CD4-positive, alpha-beta T cell (primary cell): ENCODE data around the gene PADI4. TPM values are rescaled to one million over a fixed set of nuclear protein-coding genes. Genes with fewer than 3 reads are reported as not detected.

Source experiments
- ATAC-seq: fragments of 200-7000 bp; cut with Tn5 transposase; one replicate; pipeline ENCODE4 v1.10.0; 2022; ENCODE audit warnings: mild to moderate bottlenecking; ENCODE audit not compliant: poor library complexity
- CTCF ChIA-PET: fragments of 350-600 bp; sonication (Branson Sonifier 250); formaldehyde crosslinking; loops from one replicate; lab custom pipeline; 2021; ENCODE audit warnings: antibody characterized with exemption, inconsistent platforms; lab: Charles Lee
- POLR2A ChIA-PET: fragments of 350-600 bp; sonication (Branson Sonifier 250); formaldehyde crosslinking; loops from one replicate; lab custom pipeline; 2021; ENCODE audit warnings: antibody characterized with exemption, inconsistent platforms; lab: Charles Lee
- DNase-seq, 14 experiments: peaks; one replicate each; pipeline ENCODE4 v3.0.0-alpha.2; 2013 to 2020; ENCODE audit warnings: mixed read lengths in 2 of 14
- H3K27ac ChIP-seq, 2 donors: one replicate each; pipeline versions ENCODE4 v1.5.1 to v1.7.0; 2013; ENCODE audit warnings: low read length in 2 of 2, low read depth in 1 of 2, mild to moderate bottlenecking in 1 of 2
- H3K27me3 ChIP-seq, 2 experiments: 1 replicate in 1 of 2; 2 replicates in 1 of 2; pipeline versions ENCODE4 v1.6.1 to v1.7.0; 2013; ENCODE audit warnings: low read length in 2 of 2, control low read depth in 1 of 2, mild to moderate bottlenecking in 1 of 2, moderate library complexity in 1 of 2; ENCODE audit not compliant: insufficient read depth in 2 of 2, control insufficient read depth in 1 of 2
- H3K36me3 ChIP-seq: one replicate; pipeline ENCODE4 v1.6.1; 2013; ENCODE audit warnings: low read length, control low read depth; ENCODE audit not compliant: insufficient read depth
- H3K4me1 ChIP-seq: one replicate; pipeline ENCODE4 v1.6.1; 2013; ENCODE audit warnings: low read length, control low read depth; ENCODE audit not compliant: insufficient read depth
- H3K4me3 ChIP-seq: one replicate; pipeline ENCODE4 v1.5.1; 2013; ENCODE audit warnings: mild to moderate bottlenecking, low read length, moderate library complexity
- H3K9me3 ChIP-seq, 2 experiments: 1 replicate in 1 of 2; 2 replicates in 1 of 2; pipeline versions ENCODE4 v1.6.1 to v1.7.0; 2013; ENCODE audit warnings: low read length in 2 of 2, mild to moderate bottlenecking in 2 of 2, control low read depth in 1 of 2, moderate library complexity in 1 of 2; ENCODE audit not compliant: control insufficient read depth in 1 of 2, insufficient read depth in 1 of 2
- H3K27ac Mint-ChIP-seq: one replicate; pipeline ENCODE4 v1.8.0; 2020; ENCODE audit warnings: mixed read lengths
- H3K27me3 Mint-ChIP-seq: one replicate; pipeline ENCODE4 v1.8.0; 2021; ENCODE audit warnings: mixed read lengths
- H3K36me3 Mint-ChIP-seq: one replicate; pipeline ENCODE4 v1.8.0; 2021; ENCODE audit warnings: low read depth, mixed read lengths
- H3K4me1 Mint-ChIP-seq: one replicate; pipeline ENCODE4 v1.8.0; 2021; ENCODE audit warnings: low read depth, mixed read lengths
- H3K4me3 Mint-ChIP-seq: one replicate; pipeline ENCODE4 v1.8.0; 2020; ENCODE audit warnings: mild to moderate bottlenecking, mixed read lengths
- H3K9me3 Mint-ChIP-seq: one replicate; pipeline ENCODE4 v1.8.0; 2020; ENCODE audit warnings: mixed read lengths
- intact Hi-C, 2 experiments: fragments of 100-400 bp; cut with DNase I in 1 of 2; cut with micrococcal nuclease in 1 of 2; formaldehyde crosslinking; loops; one replicate each; pipeline versions ENCODE4 v1.15.1 to v1.9.0; 2023 to 2025; cut with DNase I, micrococcal nuclease
- total RNA-seq, 174 experiments: library from RNA in 2 of 174; stranded (reverse) in 2 of 174; gene quantifications; one replicate each; pipeline ENCODE4 v1.2.3 and lab custom pipeline; 2021 to 2026
- TF ChIP-seq, protein P1 (sequence below): fragments of 200-600 bp; IDR thresholded peaks from one replicate; pipeline ENCODE4 v1.8.0; 2022; ENCODE audit warnings: antibody characterized with exemption, mild to moderate bottlenecking

PADI4 gene
- total RNA-seq, 2 experiments from 2014 or later, result 0.41 to 0.75 TPM

DNA sequence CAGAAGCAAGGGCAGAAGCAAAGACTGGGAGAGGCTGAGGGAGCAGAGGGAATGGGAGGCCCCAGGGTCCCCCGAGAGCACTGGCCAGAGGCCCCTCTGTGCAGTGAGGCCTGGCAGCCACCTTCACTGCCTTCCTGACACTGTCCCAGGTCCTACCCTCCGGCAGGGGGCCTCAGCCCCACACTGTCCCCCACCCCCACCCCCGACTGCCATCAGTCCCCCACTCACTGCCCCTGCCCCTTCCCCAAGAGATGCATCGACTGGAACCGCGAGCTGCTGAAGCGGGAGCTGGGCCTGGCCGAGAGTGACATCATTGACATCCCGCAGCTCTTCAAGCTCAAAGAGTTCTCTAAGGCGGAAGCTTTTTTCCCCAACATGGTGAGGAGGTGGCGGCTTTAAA lies 51.0 kb downstream of the PADI4 start:
- TF ChIP-seq, protein P1, sequence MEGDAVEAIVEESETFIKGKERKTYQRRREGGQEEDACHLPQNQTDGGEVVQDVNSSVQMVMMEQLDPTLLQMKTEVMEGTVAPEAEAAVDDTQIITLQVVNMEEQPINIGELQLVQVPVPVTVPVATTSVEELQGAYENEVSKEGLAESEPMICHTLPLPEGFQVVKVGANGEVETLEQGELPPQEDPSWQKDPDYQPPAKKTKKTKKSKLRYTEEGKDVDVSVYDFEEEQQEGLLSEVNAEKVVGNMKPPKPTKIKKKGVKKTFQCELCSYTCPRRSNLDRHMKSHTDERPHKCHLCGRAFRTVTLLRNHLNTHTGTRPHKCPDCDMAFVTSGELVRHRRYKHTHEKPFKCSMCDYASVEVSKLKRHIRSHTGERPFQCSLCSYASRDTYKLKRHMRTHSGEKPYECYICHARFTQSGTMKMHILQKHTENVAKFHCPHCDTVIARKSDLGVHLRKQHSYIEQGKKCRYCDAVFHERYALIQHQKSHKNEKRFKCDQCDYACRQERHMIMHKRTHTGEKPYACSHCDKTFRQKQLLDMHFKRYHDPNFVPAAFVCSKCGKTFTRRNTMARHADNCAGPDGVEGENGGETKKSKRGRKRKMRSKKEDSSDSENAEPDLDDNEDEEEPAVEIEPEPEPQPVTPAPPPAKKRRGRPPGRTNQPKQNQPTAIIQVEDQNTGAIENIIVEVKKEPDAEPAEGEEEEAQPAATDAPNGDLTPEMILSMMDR, result no peak
- intact Hi-C loops, result no loop called here
- H3K4me3 Mint-ChIP-seq, result no peak overlapping the region
- CTCF ChIA-PET, result no interaction called here
- Histone ChIP-seq H3K4me3 (no peak overlapping the region), H3K9me3 (no peaks in the 10 kb centered on the region), H3K4me1 (peaks cover 10% of the 10 kb centered on the region), H3K27me3 (no peaks in the 10 kb centered on the region), H3K36me3 (no peaks in the 10 kb centered on the region), H3K27ac (no peak overlapping the region)
- peaks cover 11% of the 10 kb centered on the region for H3K4me1 Mint-ChIP-seq
- ATAC-seq (no peak), DNase-seq (no peak)
- H3K27ac Mint-ChIP-seq, result no peak overlapping the region
- POLR2A ChIA-PET, result no interaction called here
- no peaks in the 10 kb centered on the region for H3K36me3 Mint-ChIP-seq
- H3K27me3 Mint-ChIP-seq, result peaks cover 5% of the 10 kb centered on the region
- H3K9me3 Mint-ChIP-seq, result no peaks in the 10 kb centered on the region

DNA sequence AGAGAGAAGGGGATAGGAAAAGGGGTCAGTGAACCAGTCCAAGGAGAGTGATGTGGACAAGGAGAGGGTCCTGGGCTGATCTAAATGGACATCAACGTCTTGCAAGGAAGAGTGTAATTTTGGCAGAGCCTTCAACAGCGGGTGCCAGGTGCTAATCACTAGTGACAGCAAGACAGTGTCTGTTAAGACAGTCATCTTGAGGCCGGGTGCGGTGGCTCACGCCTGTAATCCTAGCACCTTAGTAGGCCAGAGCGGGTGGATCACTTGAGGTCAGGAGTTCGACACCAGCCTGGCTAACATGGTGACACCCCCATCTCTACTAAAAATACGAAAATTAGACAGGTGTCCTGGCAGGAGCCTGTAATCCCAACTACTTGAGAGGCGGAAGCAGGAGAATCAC lies 51.8 kb downstream of the PADI4 start:
- no peaks in the 10 kb centered on the region for H3K27me3 ChIP-seq
- no peak overlapping the region for H3K4me3 ChIP-seq
- Mint-ChIP-seq H3K4me1 (peaks cover 11% of the 10 kb centered on the region), H3K36me3 (no peaks in the 10 kb centered on the region), H3K27ac (no peak overlapping the region), H3K27me3 (peaks cover 10% of the 10 kb centered on the region), H3K9me3 (no peaks in the 10 kb centered on the region), H3K4me3 (no peak overlapping the region)
- no peaks in the 10 kb centered on the region for H3K36me3 ChIP-seq
- CTCF ChIA-PET, result no interaction called here
- TF ChIP-seq, protein P1, result no peak
- POLR2A ChIA-PET, result no interaction called here
- H3K4me1 ChIP-seq, result peaks cover 10% of the 10 kb centered on the region
- no peaks in the 10 kb centered on the region for H3K9me3 ChIP-seq
- intact Hi-C loops, result no loop called here
- no peak for DNase-seq
- H3K27ac ChIP-seq, result no peak overlapping the region
- ATAC-seq, result no peak

DNA sequence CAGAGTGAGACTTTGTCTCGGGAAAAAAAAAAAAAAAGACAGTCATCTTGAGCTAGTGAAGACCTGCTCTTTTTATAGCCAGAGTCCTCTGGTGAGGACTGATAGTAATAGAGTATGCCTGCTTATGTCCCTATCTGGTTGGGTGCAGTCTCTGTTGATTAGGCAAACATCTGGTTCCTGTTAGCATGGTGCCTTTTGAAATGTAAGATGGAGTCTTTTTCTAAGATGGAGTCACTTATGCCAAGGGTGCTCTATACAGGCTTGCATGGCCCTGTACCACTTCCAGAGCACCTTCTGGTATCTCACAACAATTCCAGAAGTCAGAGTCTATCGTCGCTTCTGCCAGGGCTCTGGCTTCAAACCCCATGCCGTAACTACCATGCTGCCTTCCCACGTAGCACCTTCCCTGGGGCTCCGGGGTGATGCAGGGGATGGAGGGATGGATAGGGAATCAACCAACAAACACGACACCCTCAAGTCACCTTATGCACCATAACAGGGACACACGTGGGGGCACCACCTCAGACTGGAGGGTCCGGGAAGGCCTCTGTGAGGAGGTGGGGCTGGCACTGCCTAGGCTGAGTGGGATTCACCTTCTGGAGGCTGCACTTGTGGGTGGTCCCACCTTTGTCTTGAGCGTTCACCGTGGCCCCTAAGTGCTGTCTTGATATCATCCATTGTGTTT lies 52.4 kb downstream of the PADI4 start:
- Histone ChIP-seq H3K27me3 (peaks cover 0 to 3% of the 10 kb centered on the region in 2 experiments), H3K4me1 (peaks cover 10% of the 10 kb centered on the region), H3K9me3 (no peaks in the 10 kb centered on the region), H3K36me3 (no peaks in the 10 kb centered on the region), H3K4me3 (no peak overlapping the region), H3K27ac (no peak overlapping the region)
- TF ChIP-seq, protein P1, result no peak
- Mint-ChIP-seq H3K9me3 (no peaks in the 10 kb centered on the region), H3K4me3 (no peak overlapping the region), H3K27me3 (peaks cover 10% of the 10 kb centered on the region), H3K36me3 (no peaks in the 10 kb centered on the region), H3K4me1 (peaks cover 11% of the 10 kb centered on the region), H3K27ac (no peak overlapping the region)
- ATAC-seq (no peak), DNase-seq (no peak)
- ChIA-PET POLR2A (no interaction called here), CTCF (no interaction called here)
- intact Hi-C loops, result no loop called here
